ENCODE data around the gene SLC35G4.

DNA sequence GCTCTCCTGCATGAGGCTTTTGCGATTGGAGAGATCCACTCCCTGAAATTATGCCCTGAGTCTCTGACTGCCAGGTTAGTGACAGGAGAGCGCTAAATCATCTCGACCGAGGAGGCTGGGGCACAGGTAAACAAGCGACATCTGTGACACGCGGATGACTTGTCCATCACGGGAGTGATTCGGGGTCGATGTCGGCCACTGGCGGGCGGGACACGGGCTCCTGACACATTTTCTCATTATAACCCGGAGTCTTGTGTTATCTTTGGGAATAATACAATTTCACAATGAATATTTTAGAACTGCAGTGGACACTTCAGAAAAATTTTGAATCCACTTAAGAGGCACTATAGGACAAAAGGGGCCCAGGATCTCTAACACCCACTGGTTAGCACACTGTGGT lies 29.5 kb upstream of the SLC35G4 start:
- TF ChIP-seq, protein P1, sequence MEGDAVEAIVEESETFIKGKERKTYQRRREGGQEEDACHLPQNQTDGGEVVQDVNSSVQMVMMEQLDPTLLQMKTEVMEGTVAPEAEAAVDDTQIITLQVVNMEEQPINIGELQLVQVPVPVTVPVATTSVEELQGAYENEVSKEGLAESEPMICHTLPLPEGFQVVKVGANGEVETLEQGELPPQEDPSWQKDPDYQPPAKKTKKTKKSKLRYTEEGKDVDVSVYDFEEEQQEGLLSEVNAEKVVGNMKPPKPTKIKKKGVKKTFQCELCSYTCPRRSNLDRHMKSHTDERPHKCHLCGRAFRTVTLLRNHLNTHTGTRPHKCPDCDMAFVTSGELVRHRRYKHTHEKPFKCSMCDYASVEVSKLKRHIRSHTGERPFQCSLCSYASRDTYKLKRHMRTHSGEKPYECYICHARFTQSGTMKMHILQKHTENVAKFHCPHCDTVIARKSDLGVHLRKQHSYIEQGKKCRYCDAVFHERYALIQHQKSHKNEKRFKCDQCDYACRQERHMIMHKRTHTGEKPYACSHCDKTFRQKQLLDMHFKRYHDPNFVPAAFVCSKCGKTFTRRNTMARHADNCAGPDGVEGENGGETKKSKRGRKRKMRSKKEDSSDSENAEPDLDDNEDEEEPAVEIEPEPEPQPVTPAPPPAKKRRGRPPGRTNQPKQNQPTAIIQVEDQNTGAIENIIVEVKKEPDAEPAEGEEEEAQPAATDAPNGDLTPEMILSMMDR (IDR thresholded peaks at IDR 0.05) = no peak
- no peak for TF ChIP-seq POLR2A (IDR thresholded peaks at IDR 0.05)

Measured in body of pancreas (tissue), 4 donors.